ENCODE results near the gene MAP3K10. TPM values are rescaled to one million over a fixed set of nuclear protein-coding genes. Genes with fewer than 3 reads are reported as not detected.

The MAP3K10 gene
- polyA plus RNA-seq, 3 donors = 10.6 to 12.8 (median 11.6) TPM

- DNase-seq (ENCODE audit: low read depth in 3 of 3, low spot score in 2 of 3) = no peak
Measured at GRCh38 chr19:40246292-40247073, 55.3 kb downstream of the MAP3K10 start.

- no peak for DNase-seq (ENCODE audit: low read depth in 3 of 3, low spot score in 2 of 3)
Measured at GRCh38 chr19:40247178-40247577, 56.0 kb downstream of the MAP3K10 start.

GRCh38 chr19:40247735-40248262 lies 56.6 kb downstream of the MAP3K10 start:
- no peak for DNase-seq (ENCODE audit: low read depth in 3 of 3, low spot score in 2 of 3)

- no peak for DNase-seq (ENCODE audit: low read depth in 3 of 3, low spot score in 2 of 3)
Measured at GRCh38 chr19:40249201-40249600, 58.0 kb downstream of the MAP3K10 start.

- no peak for DNase-seq (ENCODE audit: low read depth in 3 of 3, low spot score in 2 of 3)
Measured at GRCh38 chr19:40249781-40250180, 58.6 kb downstream of the MAP3K10 start.

- no peak for DNase-seq (ENCODE audit: low read depth in 3 of 3, low spot score in 2 of 3)
Measured at GRCh38 chr19:40251244-40251643, 60.0 kb downstream of the MAP3K10 start.

GRCh38 chr19:40251991-40252390 lies 60.8 kb downstream of the MAP3K10 start:
- DNase-seq (ENCODE audit: low read depth in 3 of 3, low spot score in 2 of 3) = no peak

- DNase-seq (ENCODE audit: low read depth in 3 of 3, low spot score in 2 of 3) = no peak
Measured at GRCh38 chr19:40252395-40252794, 61.2 kb downstream of the MAP3K10 start.

GRCh38 chr19:40253611-40254092 lies 62.4 kb downstream of the MAP3K10 start:
- no peak for DNase-seq (ENCODE audit: low read depth in 3 of 3, low spot score in 2 of 3)

- no peak for DNase-seq (ENCODE audit: low read depth in 3 of 3, low spot score in 2 of 3)
Measured at GRCh38 chr19:40254714-40255418, 63.6 kb downstream of the MAP3K10 start.

GRCh38 chr19:40255619-40256166 lies 64.5 kb downstream of the MAP3K10 start:
- no peak for DNase-seq (ENCODE audit: low read depth in 3 of 3, low spot score in 2 of 3)

- DNase-seq (ENCODE audit: low read depth in 3 of 3, low spot score in 2 of 3) = no peak
Measured at GRCh38 chr19:40256512-40256911, 65.3 kb downstream of the MAP3K10 start.

GRCh38 chr19:40257096-40257517 lies 65.9 kb downstream of the MAP3K10 start:
- no peak for DNase-seq (ENCODE audit: low read depth in 3 of 3, low spot score in 2 of 3)

GRCh38 chr19:40261631-40262030 lies 70.4 kb downstream of the MAP3K10 start:
- no peak for DNase-seq (ENCODE audit: low read depth in 3 of 3, low spot score in 2 of 3)

- DNase-seq (ENCODE audit: low read depth in 3 of 3, low spot score in 2 of 3) = no peak
Measured at GRCh38 chr19:40262422-40262821, 71.2 kb downstream of the MAP3K10 start.

GRCh38 chr19:40263440-40264313 lies 72.5 kb downstream of the MAP3K10 start:
- DNase-seq (ENCODE audit: low read depth in 3 of 3, low spot score in 2 of 3) = no peak

- no peak for DNase-seq (ENCODE audit: low read depth in 3 of 3, low spot score in 2 of 3)
Measured at GRCh38 chr19:40264314-40265054, 73.3 kb downstream of the MAP3K10 start.
